T1000 (cell line): Measurements from ENCODE around the gene RAD51B.
"Not testable (repeated sequence)": the region's sequence is repeated elsewhere in the genome, so short reads cannot be mapped to it uniquely, and the experiment has no call there.

Experiments used
- DNase-seq: peaks from one replicate; lab custom pipeline; 2025; ENCODE audit warnings: mixed read lengths; lab: John Stamatoyannopoulos, UW

RAD51B gene

DNA sequence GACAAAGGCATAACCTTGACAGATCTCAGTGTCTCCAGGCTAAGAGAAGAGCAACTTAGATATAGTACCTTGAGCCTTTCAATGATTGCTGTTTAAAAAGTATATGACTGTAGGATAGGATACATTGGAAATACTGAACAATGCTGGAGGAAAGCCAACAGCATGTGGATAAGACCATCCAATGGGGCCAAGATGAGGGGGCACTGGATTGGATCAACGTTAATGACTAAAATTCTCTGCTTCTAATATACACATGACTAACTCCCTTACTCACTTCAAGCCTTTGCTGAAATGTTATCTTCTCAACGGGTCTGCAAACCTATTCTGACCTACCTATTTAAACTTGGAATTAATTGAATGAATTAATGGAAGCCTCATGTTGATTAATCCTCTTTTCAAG lies 354.9 kb downstream of the RAD51B start:
- no peak for DNase-seq

- no peak for DNase-seq
Measured at GRCh38 chr14:68176687-68177086, 357.1 kb downstream of the RAD51B start.

DNA sequence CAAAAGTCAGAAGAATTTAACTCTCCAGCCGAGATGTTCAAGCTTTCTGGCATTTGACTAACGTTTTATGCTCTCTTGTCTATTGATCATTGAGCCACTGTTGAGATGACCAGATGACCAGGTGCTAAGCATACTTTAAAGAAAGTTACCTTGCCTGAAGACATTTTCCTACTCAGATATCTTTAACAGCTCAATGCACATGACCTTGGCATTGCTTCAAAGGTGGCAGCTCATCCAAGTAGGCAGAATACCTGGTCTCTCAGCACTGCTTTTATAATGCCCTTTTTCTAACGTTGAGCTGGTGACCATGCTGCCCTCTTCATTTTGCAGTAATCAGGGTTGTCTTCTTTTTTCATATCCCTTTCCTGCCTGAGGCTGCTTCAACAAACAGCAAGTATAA lies 358.1 kb downstream of the RAD51B start:
- DNase-seq = no peak

- no peak for DNase-seq
Measured at GRCh38 chr14:68178282-68178681, 358.7 kb downstream of the RAD51B start.

GRCh38 chr14:68181519-68182326 lies 362.1 kb downstream of the RAD51B start:
- no peak for DNase-seq

DNA sequence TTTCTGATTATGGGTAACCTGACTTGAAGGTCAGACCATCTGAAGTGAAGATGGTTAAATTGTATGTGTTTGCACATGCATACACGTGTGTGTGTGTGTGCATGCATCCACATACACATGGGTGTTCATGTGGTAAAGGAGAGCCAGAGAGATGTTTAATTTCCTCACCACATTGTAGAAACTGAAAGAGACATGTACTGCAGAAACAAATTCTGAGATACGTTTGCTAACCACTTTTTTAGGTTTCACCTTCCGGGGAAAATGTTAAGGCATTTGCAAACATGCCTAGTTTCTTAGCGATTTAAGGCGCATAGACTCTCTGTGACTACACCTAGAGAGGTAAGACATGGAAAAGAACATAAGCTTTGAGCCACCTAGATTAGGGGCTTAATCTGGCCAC lies 362.9 kb downstream of the RAD51B start:
- no peak for DNase-seq

GRCh38 chr14:68186500-68187276 lies 367.1 kb downstream of the RAD51B start:
- DNase-seq = not testable (repeated sequence)

DNA sequence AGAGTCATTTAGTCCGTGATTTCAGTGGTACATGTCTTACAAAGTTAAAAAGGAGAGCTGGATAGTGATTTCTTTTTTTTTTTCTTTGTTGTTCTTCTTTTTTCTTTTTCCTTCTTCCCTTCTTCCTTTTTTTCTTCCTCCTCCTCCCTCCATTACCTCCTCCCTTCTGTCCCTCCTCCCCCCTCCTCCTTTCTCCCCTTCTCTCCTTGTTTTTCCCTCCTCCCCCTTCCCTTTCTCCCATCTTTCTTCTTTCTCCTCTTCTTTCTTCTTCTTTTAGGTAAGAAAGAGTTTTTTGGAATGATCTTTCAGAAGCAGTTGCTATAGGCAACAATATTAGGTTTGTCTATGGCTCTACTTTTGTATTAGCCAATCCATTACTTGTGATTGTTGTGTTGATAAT lies 368.6 kb downstream of the RAD51B start:
- DNase-seq = no peak

- DNase-seq = no peak
Measured at GRCh38 chr14:68190032-68190431, 370.5 kb downstream of the RAD51B start.

GRCh38 chr14:68191567-68192321 lies 372.2 kb downstream of the RAD51B start:
- no peak for DNase-seq

- DNase-seq = no peak
Measured at GRCh38 chr14:68192935-68193334, 373.4 kb downstream of the RAD51B start.

GRCh38 chr14:68193970-68194681 lies 374.5 kb downstream of the RAD51B start:
- no peak for DNase-seq

DNA sequence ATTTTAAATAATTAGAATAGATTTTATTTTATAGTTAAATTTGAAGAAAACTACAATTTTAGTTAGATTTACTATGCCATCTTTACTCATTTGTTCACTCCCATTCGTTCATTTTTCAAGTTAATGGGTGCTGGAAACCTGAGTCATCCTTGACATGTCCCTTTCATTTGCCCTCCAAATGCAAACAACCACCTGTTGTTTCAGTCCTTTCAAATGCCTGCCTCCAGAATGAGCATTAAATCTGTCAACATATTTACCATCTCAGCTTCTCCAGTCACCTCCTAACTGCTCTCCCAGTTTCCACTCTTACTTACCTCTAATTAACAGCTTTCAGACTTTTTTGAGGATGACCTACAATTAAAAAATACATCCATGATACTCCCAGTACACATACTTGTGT lies 375.5 kb downstream of the RAD51B start:
- no peak for DNase-seq

DNA sequence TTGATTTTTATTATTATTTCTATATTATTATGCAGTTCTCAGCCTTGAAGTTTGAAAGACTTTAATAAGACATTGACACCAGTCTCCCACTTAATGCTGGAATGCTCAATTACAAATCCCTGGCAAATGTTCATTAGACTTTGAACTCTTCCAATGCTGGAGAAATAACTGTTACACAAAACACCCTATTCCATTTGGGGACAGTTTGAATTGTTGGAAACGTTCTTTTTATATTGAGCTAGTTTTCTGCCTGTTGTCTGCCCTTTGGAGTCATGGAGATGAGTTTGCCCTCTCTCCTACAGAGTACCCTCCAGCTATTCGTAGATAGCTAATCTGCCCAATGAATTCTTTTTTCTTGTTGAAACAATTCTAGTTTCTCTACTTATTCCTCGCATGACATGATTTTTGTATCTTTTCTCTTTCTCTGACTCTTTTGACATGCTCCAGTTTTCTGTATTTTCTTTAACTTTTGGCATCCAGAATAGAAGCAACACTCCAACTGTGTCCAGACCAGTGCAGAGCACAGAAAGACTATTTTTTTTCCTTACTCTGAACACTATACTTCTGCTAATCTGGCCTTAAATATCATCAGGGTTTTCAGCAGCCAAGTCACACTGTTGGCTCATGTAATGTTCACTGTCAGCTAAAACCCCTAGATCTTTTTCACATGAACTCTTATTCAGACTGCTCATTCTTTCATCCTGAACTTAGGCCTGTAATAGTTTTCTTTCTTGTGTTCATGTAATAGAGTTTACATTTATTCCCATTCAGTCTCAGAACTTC lies 379.3 kb downstream of the RAD51B start:
- DNase-seq = no peak

GRCh38 chr14:68199554-68200151 lies 380.1 kb downstream of the RAD51B start:
- DNase-seq = no peak

DNA sequence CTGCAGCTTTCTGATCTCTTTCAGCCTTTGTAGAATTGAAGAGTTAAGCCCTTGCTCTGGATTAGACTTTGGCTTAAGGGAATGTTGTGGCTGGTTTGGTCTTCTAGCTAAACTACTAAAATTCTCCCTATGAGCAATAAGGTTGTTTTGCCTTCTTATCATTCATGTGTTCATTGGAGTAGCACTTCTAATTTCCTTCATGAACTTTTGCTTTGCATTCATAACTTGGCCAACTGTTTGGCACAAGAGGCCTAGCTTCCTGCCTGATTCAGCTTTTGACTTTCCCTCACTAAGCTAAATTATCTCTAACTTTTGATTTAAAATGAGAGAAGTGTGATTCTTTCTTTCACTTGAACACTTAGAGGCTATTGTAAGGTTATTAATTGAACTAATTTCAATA lies 384.3 kb downstream of the RAD51B start:
- no peak for DNase-seq

- DNase-seq = no peak
Measured at GRCh38 chr14:68208218-68208617, 388.6 kb downstream of the RAD51B start.

DNA sequence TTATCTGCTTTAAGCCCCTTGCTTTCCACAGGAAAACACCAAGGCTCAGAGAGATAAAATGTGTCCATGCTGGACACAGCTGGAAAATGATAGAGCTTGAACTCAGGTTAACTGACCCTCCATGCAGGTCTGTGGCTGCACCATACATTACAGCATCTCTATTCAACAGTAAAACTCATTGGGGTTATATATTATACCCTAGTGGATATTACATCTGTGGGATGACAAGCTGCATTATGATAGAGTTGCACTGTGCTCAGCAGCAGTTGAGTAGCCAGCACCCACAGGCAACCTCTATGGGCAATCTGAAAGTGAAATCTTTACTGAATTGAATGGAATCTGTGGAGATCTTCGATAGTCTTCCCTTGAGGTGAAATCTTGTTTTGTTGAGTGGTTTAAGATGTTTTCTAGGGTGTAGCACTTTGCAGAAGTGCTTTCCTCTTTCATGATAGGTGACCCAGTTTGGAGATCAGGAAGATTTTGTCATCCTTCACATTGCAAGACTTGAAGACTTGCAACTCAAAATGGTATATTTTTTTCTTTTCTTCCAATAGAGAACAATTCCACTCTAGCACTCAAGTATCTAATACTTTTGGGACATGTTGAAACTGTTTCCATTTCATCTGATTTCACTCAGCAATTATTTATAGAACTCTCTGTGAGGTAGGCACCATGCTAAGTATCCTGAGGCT lies 389.2 kb downstream of the RAD51B start:
- DNase-seq = no peak

GRCh38 chr14:68210729-68211299 lies 391.2 kb downstream of the RAD51B start:
- peak; percentile 27 for DNase-seq

DNA sequence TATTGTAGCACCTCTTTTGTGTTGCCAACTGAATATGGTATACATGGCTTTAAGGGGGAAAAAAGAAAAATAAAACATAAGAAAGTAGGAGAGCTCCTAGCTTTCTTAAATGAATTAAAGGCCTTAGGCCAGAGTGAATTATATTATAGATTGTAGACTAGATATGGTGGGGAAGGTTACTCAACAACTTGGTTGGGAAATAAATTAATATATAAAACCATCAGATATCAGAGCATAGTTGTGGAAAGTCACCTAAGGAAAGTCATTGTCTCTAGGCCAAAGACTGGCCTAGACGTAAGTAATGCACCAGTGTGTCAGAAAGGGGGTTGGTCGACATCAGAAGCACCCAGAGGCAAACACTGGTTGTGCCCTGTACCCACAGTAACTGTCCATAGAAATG lies 391.8 kb downstream of the RAD51B start:
- no peak for DNase-seq
